Measurements from ENCODE around the gene RBFOX2. TPM values are rescaled to one million over a fixed set of nuclear protein-coding genes. Genes with fewer than 3 reads are reported as not detected.

RBFOX2 gene
- total and polyA plus RNA-seq, 2 of the 13 experiments (the other 11 are each of a cell fraction or from before 2014, with no cell fraction given), result 37.3 to 40.4 TPM

DNA sequence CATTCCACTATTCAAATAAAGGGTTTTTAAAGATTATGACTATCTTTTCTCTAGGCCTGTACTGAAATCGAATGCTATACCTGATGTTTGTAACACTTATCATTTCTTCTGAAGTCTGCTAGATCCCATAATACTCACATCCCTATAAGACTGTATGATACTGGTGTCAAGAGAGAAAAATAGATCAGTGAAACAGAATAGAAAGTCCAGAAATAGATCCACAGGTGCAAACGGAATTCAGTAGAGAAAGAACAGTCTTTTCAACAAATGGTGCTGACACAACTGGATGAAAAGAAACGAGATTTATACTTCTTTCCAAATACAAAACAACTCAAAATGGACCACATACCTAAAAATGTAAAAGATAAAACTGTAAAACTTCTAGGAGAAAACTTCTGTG, 167.8 kb downstream of the RBFOX2 start (continued):
- TF ChIP-seq ARID5B (CRISPR knock-in tag; IDR thresholded peaks at IDR 0.05) (no peak), ZNF850 (CRISPR knock-in tag; conservative IDR thresholded peaks at IDR 0.05) (no peak), CENPX (CRISPR knock-in tag; IDR thresholded peaks at IDR 0.05) (no peak), RBM39 (IDR thresholded peaks at IDR 0.05; ENCODE audit: low read depth, low read length, poor library complexity, severe bottlenecking) (no peak)

DNA sequence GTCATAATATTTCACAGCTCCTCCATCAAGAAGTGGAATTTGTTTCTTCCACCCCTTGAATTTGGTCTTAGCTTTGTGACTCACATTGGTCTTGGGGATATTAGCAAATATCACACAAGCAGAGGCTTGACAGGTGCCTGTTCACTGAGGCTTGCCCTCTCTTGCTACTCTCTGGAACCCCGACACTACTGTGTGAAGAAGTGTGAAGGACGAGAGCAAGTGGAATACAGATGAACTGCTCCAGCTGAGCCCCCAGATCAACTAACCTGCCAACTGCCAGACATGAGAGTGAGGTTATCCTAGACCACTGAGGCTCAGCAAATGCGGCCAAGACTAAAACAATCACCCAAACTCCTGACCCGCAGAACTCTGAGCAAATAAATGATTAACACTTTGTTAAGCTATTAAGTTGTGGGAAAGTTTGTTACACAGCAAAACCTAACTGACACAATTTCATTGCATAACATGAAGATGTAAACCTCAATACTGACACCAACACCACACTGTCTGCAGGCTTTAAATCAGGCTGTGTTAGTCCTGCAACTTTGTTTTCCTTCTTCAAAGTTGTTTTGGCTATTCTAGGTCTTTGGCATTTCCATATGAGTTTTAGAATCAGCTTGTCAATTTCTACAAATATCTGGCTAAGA, 168.4 kb downstream of the RBFOX2 start:
- no peak overlapping the region for H3K4me2 ChIP-seq (ENCODE audit: low read depth, low read length)
- in situ Hi-C loops (cut with HindIII; ENCODE audit: extremely low pct_ligation_motif_present, low pct_unique_long_range_greater_than_20kb), result no loop called here
- H3K9me3 ChIP-seq (ENCODE audit: low read length), result no peaks in the 10 kb centered on the region
- CTCF ChIA-PET (ENCODE audit: low intra/inter-chr PET ratio, low total read pairs), result no interaction called here
- no peak for ATAC-seq
- TF ChIP-seq, protein P1, sequence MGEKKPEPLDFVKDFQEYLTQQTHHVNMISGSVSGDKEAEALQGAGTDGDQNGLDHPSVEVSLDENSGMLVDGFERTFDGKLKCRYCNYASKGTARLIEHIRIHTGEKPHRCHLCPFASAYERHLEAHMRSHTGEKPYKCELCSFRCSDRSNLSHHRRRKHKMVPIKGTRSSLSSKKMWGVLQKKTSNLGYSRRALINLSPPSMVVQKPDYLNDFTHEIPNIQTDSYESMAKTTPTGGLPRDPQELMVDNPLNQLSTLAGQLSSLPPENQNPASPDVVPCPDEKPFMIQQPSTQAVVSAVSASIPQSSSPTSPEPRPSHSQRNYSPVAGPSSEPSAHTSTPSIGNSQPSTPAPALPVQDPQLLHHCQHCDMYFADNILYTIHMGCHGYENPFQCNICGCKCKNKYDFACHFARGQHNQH (CRISPR knock-in tag; IDR thresholded peaks at IDR 0.05), result no peak
- TF ChIP-seq RBAK (CRISPR knock-in tag; IDR thresholded peaks at IDR 0.05) (peak; percentile 90), TEAD2 (CRISPR knock-in tag; IDR thresholded peaks at IDR 0.05) (no peak)
- H3K79me2 ChIP-seq (ENCODE audit: insufficient read depth, low read length), result peaks cover 20% of the 10 kb centered on the region
- no peak overlapping the region for H3K4me3 ChIP-seq (replicated peaks in 1 of 3; ENCODE audit: insufficient read depth in 1 of 3, low read depth in 2 of 3, low read length in 3 of 3)
- no peaks in the 10 kb centered on the region for H4K20me1 ChIP-seq (ENCODE audit: insufficient read depth, low read length)
- no TSS peak for BruUV-seq (replicated peaks)
- no peaks in the 10 kb centered on the region for H3K36me3 ChIP-seq (replicated peaks in 1 of 2; ENCODE audit: control insufficient read depth in 1 of 2, insufficient read depth in 2 of 2, low read length in 2 of 2)
- H3K27me3 ChIP-seq (ENCODE audit: control insufficient read depth in 1 of 2, insufficient read depth in 2 of 2, low read length in 2 of 2), result no peaks in the 10 kb centered on the region
- peaks cover 15% of the 10 kb centered on the region for H3K4me1 ChIP-seq (ENCODE audit: insufficient read depth, low read length)
- no peak for DNase-seq (ENCODE audit: low spot score)
- WGBS (ENCODE audit: low lambda C conversion rate), result 96% methylated on average over 4 of the region's 4 CpGs
- no peak overlapping the region for H3K9ac ChIP-seq (ENCODE audit: insufficient read depth, low read depth, low read length)
- H3K27ac ChIP-seq (ENCODE audit: extremely low read length, insufficient read depth, low read length), result no peak overlapping the region
- no peak for FAIRE-seq
- POLR2A ChIA-PET, result no interaction called here
- H2AFZ ChIP-seq (ENCODE audit: low read length), result no peak overlapping the region
- intact Hi-C loops (cut with micrococcal nuclease; ENCODE audit: unreplicated experiment), result no loop called here
